ENCODE data around the gene GADD45G. TPM values are rescaled to one million over a fixed set of nuclear protein-coding genes. Genes with fewer than 3 reads are reported as not detected.

Gene GADD45G
- polyA plus RNA-seq, 1 donor from 2014 or later: 161 TPM

DNA sequence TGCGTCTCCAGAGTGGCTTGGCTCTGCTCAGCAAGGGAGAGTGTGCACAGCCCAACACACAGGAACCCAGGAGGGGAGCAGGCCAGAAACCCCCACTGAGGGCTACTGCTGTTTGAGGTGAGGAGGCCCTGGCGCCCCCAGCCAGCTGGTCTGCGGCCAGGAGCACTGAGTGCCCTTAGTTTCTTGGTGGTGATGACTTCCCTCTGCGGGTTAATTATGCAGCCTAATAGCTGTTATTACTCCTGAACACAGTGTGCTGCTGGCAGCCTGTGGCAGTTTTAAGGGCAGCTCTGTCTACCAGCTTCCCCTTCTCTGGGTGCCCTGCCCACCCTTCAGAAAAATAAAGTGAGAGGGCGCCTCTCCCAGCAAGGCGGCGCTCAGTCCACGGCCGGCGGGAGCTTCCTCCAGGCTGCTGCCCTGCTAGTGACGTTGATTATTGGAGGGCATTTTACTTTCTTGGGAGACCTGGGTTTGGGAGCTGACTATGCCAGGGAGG lies 19.2 kb downstream of the GADD45G start:
- TF ChIP-seq SMC3 (conservative IDR thresholded peaks at IDR 0.05; ENCODE audit: poor library complexity) (no peak), EZH2 (IDR thresholded peaks at IDR 0.05; ENCODE audit: borderline replicate concordance, insufficient read depth, low read length, poor library complexity, severe bottlenecking) (no peak), RAD21 (conservative IDR thresholded peaks at IDR 0.05) (no peak), POLR2AphosphoS5 (IDR thresholded peaks at IDR 0.05) (no peak), MXI1 (conservative IDR thresholded peaks at IDR 0.05; ENCODE audit: poor library complexity, severe bottlenecking) (no peak)
- TF ChIP-seq, protein P1, sequence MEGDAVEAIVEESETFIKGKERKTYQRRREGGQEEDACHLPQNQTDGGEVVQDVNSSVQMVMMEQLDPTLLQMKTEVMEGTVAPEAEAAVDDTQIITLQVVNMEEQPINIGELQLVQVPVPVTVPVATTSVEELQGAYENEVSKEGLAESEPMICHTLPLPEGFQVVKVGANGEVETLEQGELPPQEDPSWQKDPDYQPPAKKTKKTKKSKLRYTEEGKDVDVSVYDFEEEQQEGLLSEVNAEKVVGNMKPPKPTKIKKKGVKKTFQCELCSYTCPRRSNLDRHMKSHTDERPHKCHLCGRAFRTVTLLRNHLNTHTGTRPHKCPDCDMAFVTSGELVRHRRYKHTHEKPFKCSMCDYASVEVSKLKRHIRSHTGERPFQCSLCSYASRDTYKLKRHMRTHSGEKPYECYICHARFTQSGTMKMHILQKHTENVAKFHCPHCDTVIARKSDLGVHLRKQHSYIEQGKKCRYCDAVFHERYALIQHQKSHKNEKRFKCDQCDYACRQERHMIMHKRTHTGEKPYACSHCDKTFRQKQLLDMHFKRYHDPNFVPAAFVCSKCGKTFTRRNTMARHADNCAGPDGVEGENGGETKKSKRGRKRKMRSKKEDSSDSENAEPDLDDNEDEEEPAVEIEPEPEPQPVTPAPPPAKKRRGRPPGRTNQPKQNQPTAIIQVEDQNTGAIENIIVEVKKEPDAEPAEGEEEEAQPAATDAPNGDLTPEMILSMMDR (IDR thresholded peaks at IDR 0.05; ENCODE audit: poor library complexity, severe bottlenecking): no peak
- Histone ChIP-seq H3K9me3 (ENCODE audit: low read length) (no peaks in the 10 kb centered on the region), H3K4me2 (ENCODE audit: low read length) (no peak overlapping the region), H3K27me3 (ENCODE audit: insufficient read depth, low read depth, low read length) (no peaks in the 10 kb centered on the region), H2AFZ (ENCODE audit: low read depth, low read length) (no peak overlapping the region), H4K20me1 (ENCODE audit: insufficient read depth) (no peaks in the 10 kb centered on the region), H3F3A (ENCODE audit: insufficient read depth, low read length, poor library complexity, severe bottlenecking) (no peaks in the 10 kb centered on the region), H3K9ac (ENCODE audit: low read length) (no peak overlapping the region), H3K27ac (ENCODE audit: low read length) (no peak overlapping the region), H3K36me3 (ENCODE audit: insufficient read depth, low read length) (no peaks in the 10 kb centered on the region), H3K79me2 (replicated peaks; ENCODE audit: insufficient read depth, low read length) (no peaks in the 10 kb centered on the region), H3K9me2 (ENCODE audit: insufficient read depth, low read length) (no peaks in the 10 kb centered on the region), H3K4me3 (ENCODE audit: low read length) (no peak overlapping the region)

- TF ChIP-seq SMC3 (conservative IDR thresholded peaks at IDR 0.05; ENCODE audit: poor library complexity) (no peak), POLR2AphosphoS5 (IDR thresholded peaks at IDR 0.05) (no peak), RAD21 (conservative IDR thresholded peaks at IDR 0.05) (no peak), EP300 (conservative IDR thresholded peaks at IDR 0.05; ENCODE audit: poor library complexity, severe bottlenecking) (no peak), TAF1 (IDR thresholded peaks at IDR 0.05; ENCODE audit: low read depth) (no peak), MXI1 (conservative IDR thresholded peaks at IDR 0.05; ENCODE audit: poor library complexity, severe bottlenecking) (no peak), REST (IDR thresholded peaks at IDR 0.05; ENCODE audit: borderline replicate concordance) (no peak), EZH2 (IDR thresholded peaks at IDR 0.05; ENCODE audit: borderline replicate concordance, insufficient read depth, low read length, poor library complexity, severe bottlenecking) (no peak)
- TF ChIP-seq, protein P1 (IDR thresholded peaks at IDR 0.05; ENCODE audit: poor library complexity, severe bottlenecking): no peak
- no peaks in the 10 kb centered on the region for H3K27me3 ChIP-seq (ENCODE audit: insufficient read depth, low read depth, low read length)
Measured at GRCh38 chr9:89625721-89626687, 21.2 kb downstream of the GADD45G start.

More at GRCh38 chr9:89625721-89626687, 21.2 kb downstream of the GADD45G start:
- Histone ChIP-seq H3K27ac (ENCODE audit: low read length) (no peak overlapping the region), H3K9me3 (ENCODE audit: low read length) (no peaks in the 10 kb centered on the region), H3K4me2 (ENCODE audit: low read length) (no peak overlapping the region), H3K9me2 (ENCODE audit: insufficient read depth, low read length) (no peaks in the 10 kb centered on the region), H3K79me2 (replicated peaks; ENCODE audit: insufficient read depth, low read length) (no peaks in the 10 kb centered on the region), H3K4me3 (ENCODE audit: low read length) (no peak overlapping the region), H3K9ac (ENCODE audit: low read length) (no peak overlapping the region), H4K20me1 (ENCODE audit: insufficient read depth) (no peaks in the 10 kb centered on the region), H2AFZ (ENCODE audit: low read depth, low read length) (no peak overlapping the region), H3F3A (ENCODE audit: insufficient read depth, low read length, poor library complexity, severe bottlenecking) (no peaks in the 10 kb centered on the region), H3K36me3 (ENCODE audit: insufficient read depth, low read length) (no peaks in the 10 kb centered on the region)
